Prostate gland (tissue), 2 donors: ENCODE data around the gene TMEM207.

ENCODE experiments used
- CTCF ChIP-seq, 4 experiments: fragments of 200-600 bp in 2 of 4; fragments of 450-650 bp in 2 of 4; sonication (generic) in 2 of 4; IDR thresholded peaks; 1 replicate in 3 of 4; 2 replicates in 1 of 4; pipeline ENCODE4 v1.5.1; 2016 to 2019; ENCODE audit warnings: antibody characterized with exemption in 4 of 4, mild to moderate bottlenecking in 2 of 4, moderate library complexity in 2 of 4
- POLR2A ChIP-seq: fragments of 450-650 bp; IDR thresholded peaks from one replicate; pipeline ENCODE4 v1.6.1; 2016; ENCODE audit warnings: antibody characterized with exemption, mild to moderate bottlenecking
- POLR2AphosphoS5 ChIP-seq: sonication (generic); formaldehyde crosslinking; IDR thresholded peaks from one replicate; pipeline ENCODE4 v1.6.1; 2017; ENCODE audit warnings: antibody characterized with exemption

DNA sequence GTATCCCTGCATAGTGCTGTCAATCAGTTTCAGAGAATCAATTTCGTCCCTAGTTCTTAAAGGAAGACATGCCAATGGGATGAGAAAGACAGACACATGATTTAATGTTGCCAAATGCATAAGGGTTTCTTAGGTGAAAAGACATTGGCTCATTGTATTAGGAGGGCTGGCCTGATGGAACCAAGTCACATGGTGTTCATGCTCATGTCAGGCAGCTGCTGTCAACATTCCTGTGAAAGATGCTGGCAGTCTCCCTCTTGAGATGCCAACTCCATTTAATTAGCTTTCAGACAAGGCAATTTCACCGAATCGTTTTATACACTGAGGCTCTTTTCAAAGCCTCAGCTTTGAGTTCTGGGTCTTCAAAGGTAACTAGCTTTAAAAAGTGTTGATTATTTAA lies 48.1 kb upstream of the TMEM207 start:
- TF ChIP-seq CTCF (IDR thresholded peaks at IDR 0.05) (no peak), POLR2A (no peak), POLR2AphosphoS5 (no peak)
